H1 (cell line): ENCODE measurements around the gene GP2. TPM values are rescaled to one million over a fixed set of nuclear protein-coding genes. Genes with fewer than 3 reads are reported as not detected.

Experiments used
- SIN3A ChIP-seq, 2 experiments: IDR thresholded peaks in 1 of 2; conservative IDR thresholded peaks in 1 of 2; 2 replicates each; pipeline ENCODE4 v1.6.1; 2011 to 2012; ENCODE audit warnings: low read length in 2 of 2, improper control_type of control experiment in 1 of 2, low read depth in 1 of 2, mild to moderate bottlenecking in 1 of 2
- polyA plus RNA-seq, 7 experiments: library from polyadenylated mRNA; depleted of rRNA in 3 of 7; stranded (reverse) in 5 of 7; unstranded in 2 of 7; fragments of >200 nt in 5 of 7; fragments of 200-250 nt in 2 of 7; gene quantifications; 1 replicate in 5 of 7; 2 replicates in 1 of 7; 4 replicates in 1 of 7; pipeline versions ENCODE4 v1.2.1 to v1.2.3, GENCODE V29; 2011 to 2013; ENCODE audit warnings: missing spikeins in 2 of 7, mixed read lengths in 2 of 7
- total RNA-seq: library from RNA; stranded (reverse); fragmentation: NEBNext Ultra II Directional; extraction: Animal tissue kit (Norgen Biotek cat#: 25700); gene quantifications from 2 replicates; pipeline ENCODE4 v1.2.1, GENCODE V29; 2021

Gene GP2
- total and polyA plus RNA-seq, 2 of the 8 experiments (the other 6 are each of a cell fraction or from before 2014, with no cell fraction given) = not detected

GRCh38 chr16:20291208-20292206, 35.8 kb downstream of the GP2 start (continued):
- TF ChIP-seq SIN3A (conservative IDR thresholded peaks at IDR 0.05 in 1 of 2, IDR thresholded peaks at IDR 0.05 in 1 of 2; ENCODE audit: low read depth in 1 of 2, low read length in 2 of 2) = no peak
